Activated CD4-positive, alpha-beta T cell treated with anti-CD3 and anti-CD28 coated beads for 48 hours (primary cell): ENCODE results near the gene SUV39H1.
"Not testable (repeated sequence)": the region's sequence is repeated elsewhere in the genome, so short reads cannot be mapped to it uniquely, and the experiment has no call there.

Source experiments
- DNase-seq: peaks from one replicate; pipeline ENCODE4 v3.0.0-alpha.2; 2020

SUV39H1 gene

DNA sequence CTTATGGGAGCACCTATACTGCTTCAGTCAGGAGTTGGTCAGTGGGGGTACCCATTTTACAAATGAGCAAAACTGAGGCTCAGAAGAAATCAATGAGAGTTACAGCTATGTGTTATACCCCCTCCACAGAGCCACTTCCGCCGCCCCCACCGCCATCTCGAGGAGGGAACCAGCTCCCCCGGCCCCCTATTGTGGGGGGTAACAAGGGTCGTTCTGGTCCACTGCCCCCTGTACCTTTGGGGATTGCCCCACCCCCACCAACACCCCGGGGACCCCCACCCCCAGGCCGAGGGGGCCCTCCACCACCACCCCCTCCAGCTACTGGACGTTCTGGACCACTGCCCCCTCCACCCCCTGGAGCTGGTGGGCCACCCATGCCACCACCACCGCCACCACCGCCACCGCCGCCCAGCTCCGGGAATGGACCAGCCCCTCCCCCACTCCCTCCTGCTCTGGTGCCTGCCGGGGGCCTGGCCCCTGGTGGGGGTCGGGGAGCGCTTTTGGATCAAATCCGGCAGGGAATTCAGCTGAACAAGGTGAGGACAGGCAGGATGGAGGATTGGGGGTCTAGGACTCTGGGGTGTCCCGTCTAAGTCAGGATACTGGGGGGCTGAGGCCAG is 7.9 kb upstream of the SUV39H1 start:
- no peak for DNase-seq

DNA sequence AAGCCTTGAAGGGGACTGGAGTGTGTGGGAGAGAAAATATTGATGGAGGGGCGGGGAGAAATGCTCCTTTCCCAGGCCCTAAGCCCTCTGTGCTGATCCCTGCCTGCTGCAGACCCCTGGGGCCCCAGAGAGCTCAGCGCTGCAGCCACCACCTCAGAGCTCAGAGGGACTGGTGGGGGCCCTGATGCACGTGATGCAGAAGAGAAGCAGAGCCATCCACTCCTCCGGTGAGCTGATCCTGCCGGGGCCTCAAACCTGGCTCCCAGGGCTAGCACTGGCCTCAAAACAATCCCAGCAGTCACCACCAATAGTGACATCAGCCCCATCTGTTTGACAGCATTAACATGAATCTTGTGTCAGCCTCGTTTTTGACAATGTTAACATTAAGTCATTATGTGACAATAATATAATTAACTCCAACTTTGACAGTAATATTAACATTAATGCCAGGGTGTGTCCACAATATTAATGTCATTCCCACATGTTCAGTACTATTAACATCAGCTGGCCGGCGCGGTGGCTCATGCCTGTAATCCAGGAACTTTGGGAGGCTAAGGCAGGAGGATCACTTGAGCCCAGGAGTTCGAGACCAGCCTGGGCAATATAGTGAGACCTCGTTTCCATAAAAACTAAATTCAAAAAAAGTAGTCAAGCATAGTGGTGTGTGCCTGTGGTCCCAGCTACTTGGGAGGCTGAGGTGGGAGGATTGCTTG is 7.2 kb upstream of the SUV39H1 start:
- DNase-seq, result no peak

DNA sequence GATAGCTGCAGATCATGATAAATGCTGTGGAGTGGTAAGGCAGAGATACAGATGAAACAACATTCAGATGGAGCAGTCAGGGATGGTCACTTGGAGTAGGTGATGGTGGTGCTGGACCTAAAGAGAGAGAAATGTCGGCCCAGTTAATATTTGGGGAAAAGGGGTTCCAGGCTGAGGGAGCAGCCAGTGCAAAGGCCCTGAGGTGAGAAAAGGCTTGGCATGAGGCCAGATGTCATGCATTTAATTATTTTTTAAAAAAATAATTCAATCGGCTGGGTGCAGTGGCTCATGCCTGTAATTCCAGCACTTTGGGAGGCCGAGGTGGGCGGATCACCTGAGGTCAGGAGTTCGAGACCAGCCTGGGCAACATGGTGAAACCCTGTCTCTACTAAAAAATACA is 4.8 kb upstream of the SUV39H1 start:
- not testable (repeated sequence) for DNase-seq

DNA sequence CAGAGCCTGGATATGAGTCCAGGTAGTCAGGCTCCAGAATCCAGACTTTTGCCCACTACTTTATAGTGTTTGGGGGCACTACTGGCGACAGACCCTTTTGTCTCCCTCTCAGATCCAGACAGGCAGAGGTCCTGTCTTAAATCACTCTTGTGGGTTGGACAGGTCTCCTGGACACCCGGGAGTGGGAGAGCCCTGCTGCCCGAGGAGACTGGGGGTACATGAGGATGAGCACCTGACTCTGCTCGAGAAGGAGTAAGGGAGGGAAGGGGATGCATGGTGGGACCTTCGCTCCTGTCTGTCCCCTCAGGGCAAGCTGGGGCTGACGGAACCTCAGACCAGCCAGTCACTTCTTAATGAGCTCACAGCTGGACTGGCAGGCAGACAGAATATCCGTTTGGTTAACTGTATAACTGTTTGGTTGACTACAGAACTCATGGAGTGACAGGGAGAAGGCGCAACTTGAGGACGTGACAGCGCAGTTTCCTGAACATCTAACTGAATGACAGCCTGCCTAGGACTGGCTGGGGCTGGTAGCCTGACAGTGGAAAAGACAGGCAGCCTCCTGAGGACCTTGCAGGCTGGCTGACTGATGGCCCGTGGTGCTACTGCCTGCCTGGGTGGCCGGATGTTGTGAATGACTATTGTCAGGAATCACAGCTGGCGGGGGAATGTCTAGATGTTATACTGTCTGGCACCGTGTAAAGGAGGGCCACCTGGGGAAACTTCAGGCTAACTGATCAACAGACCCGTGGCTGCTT is 1.6 kb upstream of the SUV39H1 start:
- DNase-seq, result no peak

DNA sequence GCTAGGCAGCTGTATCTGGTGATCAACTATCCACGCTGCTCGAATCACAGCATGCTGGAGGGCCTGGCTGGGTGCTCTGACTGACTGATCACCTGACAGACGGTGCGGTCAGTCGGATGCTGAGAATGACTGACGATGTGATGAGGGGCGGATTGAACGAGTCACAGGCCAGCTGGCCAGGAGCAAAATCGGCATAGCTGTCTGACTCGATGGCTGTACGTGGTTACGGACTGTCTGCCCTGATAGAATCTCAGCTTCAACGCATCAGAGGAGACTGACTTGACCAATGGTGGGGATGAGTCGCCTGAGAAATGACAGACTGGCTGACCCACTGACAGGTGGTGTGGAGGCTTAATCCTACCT is 1.0 kb upstream of the SUV39H1 start:
- no peak for DNase-seq

DNA sequence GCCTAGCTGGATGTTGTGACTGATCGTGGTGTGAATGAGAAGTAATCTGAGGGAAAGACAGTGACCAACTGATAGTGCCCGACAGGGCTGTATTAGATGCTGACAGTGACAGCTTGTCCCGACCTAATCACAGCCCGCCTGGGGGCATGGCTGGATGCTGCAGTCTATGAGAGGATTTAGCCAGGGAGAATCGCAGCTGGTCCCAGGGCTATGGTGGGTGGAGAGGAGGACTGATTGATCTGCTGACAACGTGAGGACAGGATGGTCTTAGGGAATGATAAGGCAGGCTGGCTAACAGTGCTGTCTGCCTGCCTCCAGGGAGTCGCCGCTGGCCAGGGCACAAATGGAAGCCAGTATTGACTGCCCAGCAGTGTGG is 621 bp upstream of the SUV39H1 start:
- no peak for DNase-seq

DNA sequence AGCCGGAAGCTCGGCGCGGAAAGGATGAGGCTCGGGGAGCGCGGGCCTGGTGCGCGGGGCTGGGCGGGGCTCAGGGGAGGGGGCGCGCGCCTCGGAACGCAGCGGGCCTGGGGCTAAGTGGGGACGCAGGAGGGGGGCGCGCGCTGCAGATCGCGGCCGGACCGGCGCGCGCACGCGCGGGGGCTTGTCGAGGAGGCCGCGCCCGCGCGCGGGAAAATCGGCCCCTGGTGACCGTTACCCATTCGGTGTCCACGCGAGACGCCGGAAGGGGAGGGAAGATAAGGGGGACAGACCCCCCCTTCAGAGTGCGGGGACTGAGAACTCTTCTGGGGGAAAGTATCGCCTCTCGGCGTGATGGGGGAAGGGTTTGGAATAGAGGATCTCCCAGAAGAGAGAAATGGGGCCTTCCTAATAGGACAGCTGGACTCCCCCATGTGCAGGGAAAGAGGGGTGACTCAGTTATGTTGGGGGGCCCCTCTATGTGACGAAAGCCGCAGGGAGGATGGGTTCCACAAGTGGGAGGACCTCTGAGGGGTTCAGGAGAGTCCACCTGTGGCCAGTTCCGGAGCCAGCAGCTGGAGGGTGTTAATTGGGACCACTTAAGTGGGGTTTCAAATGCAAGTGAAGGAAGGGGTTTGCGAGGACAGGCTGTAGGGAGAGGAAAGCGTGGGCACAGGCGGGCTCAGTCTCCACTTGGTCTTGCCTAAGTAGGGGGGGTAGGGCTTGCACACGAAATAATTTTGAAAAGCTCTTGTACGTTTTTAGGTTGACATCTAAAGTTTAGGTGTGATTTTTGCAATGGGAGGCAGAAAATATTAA is 584 bp downstream of the SUV39H1 start:
- peak; percentile 58 for DNase-seq

DNA sequence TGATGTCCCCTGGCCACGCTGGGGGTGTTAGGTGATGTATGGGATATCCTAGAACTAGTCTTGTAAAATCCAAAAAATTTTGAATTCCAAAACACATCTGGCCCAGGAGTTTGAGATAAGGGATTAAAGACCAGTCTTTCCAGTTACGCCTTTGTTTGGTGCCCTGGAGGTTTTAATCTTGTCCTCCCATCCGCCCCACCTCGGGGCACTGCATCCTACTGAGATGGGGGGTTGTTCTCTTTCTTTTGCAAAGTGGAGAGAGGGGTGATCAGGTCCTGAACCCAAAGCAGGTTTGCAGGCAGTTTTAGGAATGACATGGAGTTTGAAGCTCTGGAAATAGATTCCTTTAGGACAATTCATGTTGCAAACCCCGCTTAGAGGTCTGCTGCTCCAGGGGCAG is 1.8 kb downstream of the SUV39H1 start:
- DNase-seq, result no peak

DNA sequence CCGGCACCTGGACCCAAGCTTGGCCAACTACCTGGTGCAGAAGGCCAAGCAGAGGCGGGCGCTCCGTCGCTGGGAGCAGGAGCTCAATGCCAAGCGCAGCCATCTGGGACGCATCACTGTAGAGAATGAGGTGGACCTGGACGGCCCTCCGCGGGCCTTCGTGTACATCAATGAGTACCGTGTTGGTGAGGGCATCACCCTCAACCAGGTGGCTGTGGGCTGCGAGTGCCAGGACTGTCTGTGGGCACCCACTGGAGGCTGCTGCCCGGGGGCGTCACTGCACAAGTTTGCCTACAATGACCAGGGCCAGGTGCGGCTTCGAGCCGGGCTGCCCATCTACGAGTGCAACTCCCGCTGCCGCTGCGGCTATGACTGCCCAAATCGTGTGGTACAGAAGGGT is 3.7 kb downstream of the SUV39H1 start:
- no peak for DNase-seq

DNA sequence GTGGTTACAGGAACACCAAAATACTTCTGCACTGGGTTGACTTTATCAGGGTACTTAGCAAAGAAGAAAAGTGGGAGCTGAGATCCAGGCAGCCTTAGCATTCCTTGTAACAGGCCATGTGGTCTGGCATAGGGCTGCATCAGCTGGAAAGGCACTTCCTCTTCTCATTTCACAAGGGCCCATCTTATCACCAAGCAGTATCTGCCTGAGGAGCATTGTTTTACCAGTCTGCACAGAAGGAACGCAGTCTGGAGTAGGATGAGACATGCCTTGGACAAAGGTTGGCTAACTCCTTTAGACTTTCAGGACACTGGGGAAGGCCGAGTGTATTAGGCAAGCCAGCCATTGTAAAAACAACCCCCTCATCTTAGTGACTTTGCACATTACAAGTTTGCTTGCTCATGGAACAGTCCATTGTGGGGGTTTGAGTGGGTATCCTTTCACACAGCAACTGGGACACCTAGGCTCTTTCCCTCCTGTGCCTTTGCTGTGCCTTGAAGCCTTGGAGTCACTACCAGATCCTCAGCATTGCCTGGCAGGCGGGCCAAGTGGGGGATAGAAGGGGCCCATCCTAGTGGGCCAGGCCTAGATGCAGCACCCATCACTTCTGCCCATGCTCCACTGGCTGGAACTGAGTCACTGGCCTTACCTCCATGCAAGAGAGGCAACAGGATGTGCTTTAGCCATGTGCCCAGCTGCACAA is 4.6 kb downstream of the SUV39H1 start:
- no peak for DNase-seq

DNA sequence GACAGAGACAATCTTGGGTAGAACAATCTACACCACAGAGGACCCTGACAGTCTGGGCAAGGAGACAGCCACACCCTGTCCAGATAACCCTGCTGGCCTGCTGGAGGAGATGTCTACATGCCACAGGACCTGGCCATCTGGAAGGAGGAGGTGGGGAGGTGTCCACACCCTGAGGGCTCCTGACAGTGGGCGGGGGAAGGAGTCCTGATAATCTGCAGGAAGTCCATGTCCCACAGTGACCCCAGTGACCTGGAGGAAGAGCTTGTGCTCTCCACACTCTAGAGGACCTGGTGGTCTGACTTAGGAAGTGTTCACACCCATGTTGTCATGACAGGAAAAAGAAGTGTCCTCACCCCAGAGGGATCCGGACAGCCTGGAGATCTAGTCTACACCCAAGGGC is 5.5 kb downstream of the SUV39H1 start:
- no peak for DNase-seq

DNA sequence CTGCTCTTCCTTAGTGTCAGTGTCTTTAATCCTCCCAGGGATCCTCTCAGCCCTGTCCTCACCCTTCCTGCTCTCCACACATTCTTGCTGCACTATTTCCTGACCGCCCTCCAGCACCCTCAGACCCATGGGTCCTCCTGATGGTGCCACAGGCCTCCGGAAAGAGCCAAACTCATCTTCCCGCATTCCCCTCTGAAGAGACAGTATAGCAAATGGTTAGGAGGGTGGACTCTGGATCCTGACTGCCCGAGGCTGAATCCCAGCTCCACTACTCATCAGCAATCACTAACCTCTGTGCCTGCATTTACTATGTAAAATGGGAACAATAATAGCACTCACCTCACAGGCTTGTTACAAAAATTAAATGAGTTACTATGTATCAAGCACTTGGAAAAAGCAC is 6.2 kb downstream of the SUV39H1 start:
- no peak for DNase-seq

DNA sequence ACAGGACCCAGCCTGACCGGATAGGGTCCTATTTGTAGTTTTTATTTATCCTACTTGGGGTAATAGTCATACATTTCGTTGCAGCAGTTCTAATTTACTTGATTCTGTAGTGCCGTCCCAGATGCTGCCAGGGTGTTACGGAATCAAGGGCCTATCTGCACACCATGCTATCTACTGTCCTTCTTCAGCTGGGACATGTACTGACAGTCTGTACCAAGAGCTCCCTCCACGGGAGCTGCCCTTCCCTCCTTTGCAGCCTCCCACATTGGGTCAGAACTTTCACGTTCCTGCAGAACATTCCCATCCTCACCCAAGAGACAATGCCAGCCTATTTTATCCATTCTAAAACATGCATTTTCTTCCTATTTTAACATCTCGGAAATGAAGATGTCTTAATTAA is 6.7 kb downstream of the SUV39H1 start:
- DNase-seq, result no peak

DNA sequence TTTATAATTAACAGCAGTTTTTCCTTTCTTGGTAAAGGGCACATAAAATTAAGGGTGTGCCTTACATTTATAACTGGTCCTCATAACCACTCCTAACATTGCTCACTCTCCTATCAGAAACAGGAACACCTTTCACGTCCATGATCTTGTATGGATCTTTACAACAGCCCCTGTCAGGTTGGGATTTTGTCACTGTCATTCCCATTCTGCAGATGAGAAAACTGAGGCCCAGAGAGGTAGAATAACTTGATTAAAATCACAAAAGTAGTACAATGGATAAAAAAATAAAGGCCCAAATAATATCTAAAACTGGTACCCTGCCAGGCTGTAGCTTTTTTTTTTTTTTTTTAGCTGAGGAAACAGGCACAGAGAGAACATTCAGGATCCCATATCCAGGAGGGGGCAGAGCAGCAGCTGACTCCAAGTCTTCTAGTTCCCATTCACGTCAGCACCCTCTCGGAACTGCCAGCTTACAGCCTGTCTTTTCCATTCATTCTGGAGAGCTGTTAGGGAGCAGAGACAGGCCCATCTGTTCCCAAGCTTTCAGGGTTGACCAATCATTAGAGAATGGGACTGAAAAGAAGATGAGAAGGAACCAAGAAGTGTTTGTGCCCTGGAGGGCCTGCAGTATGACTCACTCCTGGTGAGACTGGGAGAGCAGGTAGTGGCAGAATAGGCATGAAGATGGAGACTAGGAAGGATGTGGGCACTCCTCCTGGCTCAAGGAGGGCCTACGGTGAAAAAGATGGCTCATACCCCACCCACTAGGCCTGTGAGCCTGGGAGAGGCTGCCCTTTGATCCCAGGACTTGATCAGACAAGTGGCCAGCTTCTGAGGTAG is 7.3 kb downstream of the SUV39H1 start:
- DNase-seq, result no peak

DNA sequence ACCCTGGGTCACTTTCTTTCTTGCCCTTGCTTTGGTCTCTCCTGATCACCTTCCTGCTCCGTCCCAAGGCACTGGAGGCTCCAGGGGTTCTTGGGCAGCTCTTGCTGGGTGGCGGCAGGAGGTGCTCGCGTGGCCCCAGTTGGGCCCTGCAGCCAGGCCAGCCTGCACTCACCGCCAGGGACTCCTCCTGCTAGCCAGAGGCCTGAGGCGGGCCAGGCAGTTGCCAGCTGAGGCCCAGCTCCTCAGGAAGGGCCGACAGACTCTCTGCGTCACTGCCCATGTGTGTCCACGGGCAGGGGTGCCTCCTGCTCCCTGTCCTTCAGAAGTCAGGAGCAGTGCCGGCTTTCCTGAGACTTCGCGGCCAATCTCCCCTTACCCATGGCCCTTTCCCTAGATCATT is 9.3 kb downstream of the SUV39H1 start:
- DNase-seq, result no peak

DNA sequence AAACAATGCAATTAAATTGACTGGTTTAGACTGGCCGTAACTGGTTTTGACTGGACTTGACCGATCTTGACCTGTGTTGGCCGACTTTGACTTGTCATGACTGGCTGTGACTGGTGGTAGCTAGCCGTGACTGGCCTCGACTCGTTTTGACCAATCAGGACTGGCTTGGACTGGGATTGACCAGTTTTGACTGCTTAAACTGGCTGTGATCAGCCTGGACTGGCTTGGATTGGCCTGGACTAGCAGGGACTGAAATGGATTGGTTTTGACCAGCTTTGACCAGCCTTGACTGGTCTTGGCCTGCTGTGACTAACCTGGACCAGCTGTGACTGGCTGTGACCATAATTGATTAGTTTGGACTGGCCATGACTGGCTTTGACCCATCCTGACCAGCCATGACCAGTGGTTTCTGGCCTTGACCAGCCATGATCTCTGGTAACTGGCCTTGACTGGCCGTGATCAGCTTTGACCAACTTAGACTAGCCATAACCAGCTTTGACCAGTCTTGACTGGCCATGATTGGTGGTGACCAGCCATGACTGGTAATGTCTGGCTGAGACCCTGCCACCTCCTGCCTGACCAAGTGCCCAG is 13.1 kb downstream of the SUV39H1 start:
- DNase-seq, result no peak

DNA sequence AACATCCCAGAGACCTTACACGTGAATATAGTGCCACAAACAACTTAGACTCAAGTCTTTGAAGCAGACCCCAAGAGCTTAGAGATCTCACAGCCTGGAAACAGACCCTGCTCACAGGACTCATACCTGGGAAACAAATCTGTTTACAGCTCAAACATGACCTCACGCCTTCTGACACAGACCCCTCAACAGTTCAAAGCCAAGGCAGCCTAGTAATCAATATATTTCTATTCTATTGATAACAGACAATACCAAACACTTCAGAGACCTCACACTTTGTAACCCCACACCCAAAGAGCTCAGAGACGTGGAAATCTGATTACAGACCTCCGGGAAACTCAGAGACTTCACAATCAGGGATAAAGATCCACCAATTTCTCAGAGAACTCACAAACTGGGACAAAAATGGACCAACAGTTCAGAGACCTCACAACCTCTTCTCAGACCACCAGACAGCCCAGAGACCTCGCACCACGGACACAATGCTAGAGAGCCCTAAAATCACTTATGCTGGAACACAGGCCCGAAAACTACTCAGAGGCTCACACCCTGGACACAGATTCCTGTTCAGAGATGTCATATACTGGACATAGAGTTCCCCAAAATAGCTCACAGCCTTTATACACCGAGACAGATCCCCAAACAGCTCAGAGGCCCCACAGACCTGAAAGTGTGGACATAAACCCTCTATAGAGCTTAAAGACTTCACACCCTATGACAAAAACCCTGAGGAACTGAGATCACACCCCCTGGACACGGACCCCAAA is 14.8 kb downstream of the SUV39H1 start:
- no peak for DNase-seq

DNA sequence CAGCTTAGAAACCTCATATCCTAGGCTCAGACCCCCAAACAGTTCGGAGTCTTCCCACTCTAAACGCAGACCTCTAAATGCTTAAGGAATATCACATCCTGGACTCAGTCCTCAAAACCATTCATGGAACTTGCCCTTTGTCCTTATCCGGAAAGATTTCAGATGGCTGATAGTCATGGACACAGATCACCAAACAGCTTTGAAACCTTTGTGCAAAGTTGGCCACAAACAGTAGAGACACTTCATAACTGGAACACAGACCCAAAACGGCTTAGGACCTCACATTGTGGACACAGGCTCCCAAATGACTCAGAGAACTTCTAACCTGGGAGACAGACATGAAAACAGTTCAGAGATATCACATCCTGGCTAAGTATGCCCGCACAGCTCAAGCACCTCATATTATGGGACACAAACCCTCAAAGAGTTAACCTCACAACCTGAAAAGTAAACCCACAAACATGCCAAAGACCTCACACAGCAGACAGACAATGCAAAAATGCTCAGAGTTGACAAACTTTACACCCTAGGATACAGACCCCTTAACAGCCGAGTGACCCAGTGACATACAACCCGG is 15.5 kb downstream of the SUV39H1 start:
- DNase-seq, result no peak

DNA sequence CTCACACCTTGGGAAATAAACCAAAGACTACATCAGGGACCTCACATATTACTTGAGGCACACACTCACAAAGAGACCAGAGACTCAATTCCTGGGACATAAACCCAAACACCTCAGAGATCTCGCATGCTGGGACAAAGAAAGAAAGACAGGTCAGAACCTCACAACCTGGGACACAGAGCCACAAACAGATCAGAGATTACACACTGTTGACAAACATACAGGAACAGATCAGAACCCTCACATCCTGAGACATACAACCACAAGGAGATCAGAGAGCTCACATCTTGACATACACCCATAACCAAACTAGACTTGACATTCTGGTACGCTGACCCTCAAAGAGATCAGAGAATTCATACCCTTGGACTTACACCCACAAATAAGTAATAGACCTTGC is 17.3 kb downstream of the SUV39H1 start:
- no peak for DNase-seq

DNA sequence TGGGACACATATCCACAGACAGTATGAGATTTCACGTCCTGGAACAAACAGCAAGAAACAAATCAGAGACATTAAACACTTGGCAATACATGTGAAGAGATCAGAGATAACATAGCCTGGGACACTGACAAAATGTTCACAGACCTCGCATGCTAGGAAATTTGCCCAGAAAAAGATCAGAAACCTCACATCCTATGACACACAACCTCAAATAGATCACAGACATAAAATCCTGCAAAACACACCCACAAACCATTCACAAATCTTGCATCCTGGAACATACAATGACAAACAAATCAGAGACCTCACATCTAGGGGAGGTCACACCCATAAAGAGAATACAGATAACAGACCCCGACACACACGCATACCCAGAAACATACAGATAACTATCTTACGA is 18.0 kb downstream of the SUV39H1 start:
- no peak for DNase-seq
